Fibroblast of peridontal ligament (primary cell): Measurements from ENCODE around the gene DMAP1.
A peak's percentile ranks its signal among the peaks of the same experiment; 100 is the strongest.
"Not testable (repeated sequence)": the region's sequence is repeated elsewhere in the genome, so short reads cannot be mapped to it uniquely, and the experiment has no call there.

Experiments
- DNase-seq: peaks from one replicate; pipeline ENCODE4 v3.0.0-alpha.2; 2010; ENCODE audit errors: extremely low read depth

DMAP1 gene

GRCh38 chr1:44213222-44214112 lies at the start of gene DMAP1:
Gene DMAP1 (plus strand): TSS chr1:44213471. CDS start chr1:44213754, 283 bp downstream.
- peak; percentile 85 for DNase-seq

GRCh38 chr1:44168520-44169098 lies 44.7 kb upstream of the DMAP1 start:
- no peak for DNase-seq

GRCh38 chr1:44170281-44170823 lies 42.9 kb upstream of the DMAP1 start:
- DNase-seq = peak; percentile 53

- DNase-seq = no peak
Observed at GRCh38 chr1:44174630-44175029, 38.6 kb upstream of the DMAP1 start.

GRCh38 chr1:44200336-44200735 lies 12.9 kb upstream of the DMAP1 start:
- no peak for DNase-seq

GRCh38 chr1:44206545-44206944 lies 6.7 kb upstream of the DMAP1 start:
- DNase-seq = not testable (repeated sequence)

- DNase-seq = no peak
Observed at GRCh38 chr1:44208226-44208625, 5.0 kb upstream of the DMAP1 start.

GRCh38 chr1:44210595-44210994 lies 2.7 kb upstream of the DMAP1 start:
- DNase-seq = no peak

- no peak for DNase-seq
Observed at GRCh38 chr1:44212355-44213221, 683 bp upstream of the DMAP1 start.

- DNase-seq = peak; percentile 69
Observed at GRCh38 chr1:44217809-44218410, 4.6 kb downstream of the DMAP1 start.

- no peak for DNase-seq
Observed at GRCh38 chr1:44218503-44219300, 5.4 kb downstream of the DMAP1 start.

- no peak for DNase-seq
Observed at GRCh38 chr1:44219301-44219626, 6.0 kb downstream of the DMAP1 start.

GRCh38 chr1:44220001-44220751 lies 6.9 kb downstream of the DMAP1 start:
- peak; percentile 30 for DNase-seq

- DNase-seq = no peak
Observed at GRCh38 chr1:44220755-44221154, 7.5 kb downstream of the DMAP1 start.

- no peak for DNase-seq
Observed at GRCh38 chr1:44221769-44222168, 8.5 kb downstream of the DMAP1 start.

GRCh38 chr1:44222397-44223186 lies 9.3 kb downstream of the DMAP1 start:
- DNase-seq = no peak

GRCh38 chr1:44223187-44223610 lies 9.9 kb downstream of the DMAP1 start:
- DNase-seq = no peak

- DNase-seq = no peak
Observed at GRCh38 chr1:44225761-44226160, 12.5 kb downstream of the DMAP1 start.

GRCh38 chr1:44227211-44227610 lies 13.9 kb downstream of the DMAP1 start:
- DNase-seq = no peak
